GM19240 (cell line): ENCODE measurements around the gene DHRS4.
"Not testable (repeated sequence)": the region's sequence is repeated elsewhere in the genome, so short reads cannot be mapped to it uniquely, and the experiment has no call there.

Source experiments
- DNase-seq: peaks from one replicate; pipeline ENCODE4 v3.0.0; 2011; ENCODE audit warnings: low spot score; ENCODE audit not compliant: insufficient read length

The DHRS4 gene

DNA sequence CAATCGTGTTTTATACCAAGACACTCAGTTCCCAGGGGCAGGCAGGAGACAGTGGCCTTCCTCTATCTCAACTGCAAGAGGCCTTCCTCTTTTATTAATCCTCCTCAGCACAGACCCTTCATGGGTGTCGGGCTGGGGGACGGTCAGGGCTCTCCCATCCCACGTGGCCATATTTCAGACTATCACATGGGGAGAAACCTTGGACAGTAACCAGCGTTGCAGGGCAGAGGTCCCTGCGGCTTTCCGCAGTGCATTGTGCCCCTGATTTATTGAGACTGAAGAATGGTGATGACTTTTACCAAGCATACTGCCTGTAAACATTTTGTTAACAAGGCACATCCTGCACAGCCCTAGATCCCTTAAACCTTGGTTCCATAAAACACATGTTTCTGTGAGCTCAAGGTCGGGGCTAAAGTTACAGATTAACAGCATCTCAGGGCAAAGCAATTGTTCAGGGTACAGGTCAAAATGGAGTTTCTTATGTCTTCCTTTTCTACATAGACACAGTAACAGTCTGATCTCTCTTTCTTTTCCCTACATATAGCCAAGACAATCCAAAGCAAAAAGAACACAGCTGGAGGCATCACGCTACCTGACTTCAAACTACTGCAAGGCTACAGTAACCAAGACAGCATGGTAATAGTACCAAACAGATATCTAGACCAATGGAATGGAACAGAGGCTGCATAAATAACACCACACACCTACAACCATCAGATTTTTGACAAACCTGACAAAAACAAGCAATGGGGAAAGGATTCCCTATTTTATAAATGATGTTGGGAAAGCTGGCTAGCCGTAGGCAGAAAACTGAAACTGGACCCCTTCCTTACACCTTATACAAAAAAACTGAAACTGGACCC is 28.6 kb downstream of the DHRS4 start:
- DNase-seq = not testable (repeated sequence)

DNA sequence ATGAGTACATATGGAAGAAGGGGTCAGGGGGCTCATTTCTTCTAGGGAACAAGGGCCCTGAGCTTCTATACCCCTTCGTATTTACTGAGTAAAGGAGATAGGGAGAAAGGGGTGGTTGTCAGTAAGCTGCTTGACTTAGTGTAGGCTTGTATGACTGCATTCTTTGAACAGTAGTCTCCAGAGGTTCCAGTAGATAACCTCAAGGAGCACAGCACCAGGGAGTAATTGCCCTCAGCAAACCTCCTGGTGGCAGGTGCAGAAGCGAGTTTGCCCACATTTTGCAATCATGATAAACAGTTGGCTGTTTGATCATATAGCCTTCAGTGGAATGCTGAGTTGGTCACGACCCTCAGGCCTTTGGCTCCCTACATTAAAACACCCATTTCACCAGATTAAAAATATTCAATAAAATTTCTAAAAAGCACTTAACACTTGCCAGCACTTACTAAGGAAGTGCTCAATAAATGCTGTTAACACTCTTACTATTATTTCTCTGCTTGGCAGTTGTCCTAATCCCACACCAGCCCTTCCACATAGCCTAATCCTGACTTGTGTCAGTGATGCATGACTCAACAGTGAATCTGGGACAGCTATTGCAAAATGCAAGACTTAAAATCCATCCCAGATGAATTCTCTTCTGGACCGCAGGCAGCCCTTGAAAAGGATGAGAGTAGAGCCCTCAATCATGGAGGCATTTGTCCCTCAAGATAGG is 31.5 kb downstream of the DHRS4 start:
- DNase-seq = no peak

- DNase-seq = not testable (repeated sequence)
Measured at GRCh38 chr14:23988223-23988606, 34.6 kb downstream of the DHRS4 start.

GRCh38 chr14:23988607-23989363 is 35.2 kb downstream of the DHRS4 start, which contains the start of gene DHRS4L2:
Gene DHRS4L2, plus strand, starts transcription at chr14:23988929. Its CDS starts 19 bp downstream, at chr14:23988948.
- DNase-seq = peak; percentile 42

GRCh38 chr14:23989734-23990445 is 36.3 kb downstream of the DHRS4 start:
- not testable (repeated sequence) for DNase-seq

- DNase-seq = not testable (repeated sequence)
Measured at GRCh38 chr14:23990961-23991360, 37.4 kb downstream of the DHRS4 start.

DNA sequence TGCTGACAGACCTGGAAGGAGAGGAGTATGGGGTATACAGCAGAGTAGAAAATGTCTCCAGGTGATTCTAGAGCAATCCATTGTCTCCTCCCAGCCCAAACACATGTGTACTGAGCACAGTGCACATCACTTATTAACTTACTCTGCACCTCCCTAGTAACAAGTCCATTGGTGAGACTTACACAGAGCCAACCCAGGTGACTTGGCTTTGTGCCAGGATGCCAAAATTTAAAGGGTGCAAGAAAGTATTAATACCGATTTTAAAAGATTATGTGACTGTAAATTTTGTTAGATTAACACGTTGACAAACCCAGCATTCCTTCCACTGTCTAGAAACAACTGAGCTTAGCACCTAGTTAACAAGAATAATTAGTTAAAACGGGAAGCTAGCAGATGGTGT is 39.5 kb downstream of the DHRS4 start:
- not testable (repeated sequence) for DNase-seq

DNA sequence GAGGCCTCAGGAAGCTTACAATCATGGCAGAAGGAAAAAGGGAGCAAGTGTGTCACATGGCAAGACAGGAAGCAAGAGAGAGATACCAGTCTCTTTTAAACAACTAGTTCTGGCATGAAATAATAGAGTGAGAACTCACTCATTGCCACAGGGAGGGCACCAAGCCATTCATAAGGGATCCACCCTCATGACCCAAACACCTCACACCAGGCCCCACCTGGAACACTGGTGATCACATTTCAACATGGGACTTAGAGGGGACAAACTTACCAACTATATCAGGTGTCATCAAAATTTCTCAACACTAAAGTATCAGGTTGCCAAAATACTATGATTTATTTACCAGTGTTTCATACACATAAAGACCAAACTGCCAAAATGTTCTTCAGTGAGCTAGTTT is 42.4 kb downstream of the DHRS4 start:
- not testable (repeated sequence) for DNase-seq

DNA sequence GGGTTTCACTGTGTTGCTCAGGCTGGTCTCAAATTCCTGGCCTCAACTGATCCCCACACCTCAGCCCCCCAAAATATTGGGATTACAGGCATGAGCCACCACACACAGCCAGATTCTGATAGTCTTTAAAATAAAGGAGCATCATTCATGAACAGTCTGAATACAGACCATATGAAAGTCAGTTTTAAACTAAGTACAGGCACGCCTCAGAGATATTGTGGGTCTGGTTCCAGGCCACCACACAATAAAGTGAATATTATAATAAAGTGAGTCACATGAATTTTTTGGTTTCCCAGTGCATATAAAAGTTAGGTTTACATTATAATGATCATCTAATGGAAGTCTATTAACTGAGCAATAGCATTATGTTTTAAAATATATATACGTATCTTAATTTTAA is 43.3 kb downstream of the DHRS4 start:
- DNase-seq = not testable (repeated sequence)

- DNase-seq = not testable (repeated sequence)
Measured at GRCh38 chr14:23999640-24000039, 46.1 kb downstream of the DHRS4 start.

- not testable (repeated sequence) for DNase-seq
Measured at GRCh38 chr14:24001078-24001477, 47.5 kb downstream of the DHRS4 start.

- not testable (repeated sequence) for DNase-seq
Measured at GRCh38 chr14:24001679-24002078, 48.1 kb downstream of the DHRS4 start.

GRCh38 chr14:24006471-24006816 is 52.9 kb downstream of the DHRS4 start:
- DNase-seq = not testable (repeated sequence)

- DNase-seq = not testable (repeated sequence)
Measured at GRCh38 chr14:24006817-24007652, 53.5 kb downstream of the DHRS4 start.

DNA sequence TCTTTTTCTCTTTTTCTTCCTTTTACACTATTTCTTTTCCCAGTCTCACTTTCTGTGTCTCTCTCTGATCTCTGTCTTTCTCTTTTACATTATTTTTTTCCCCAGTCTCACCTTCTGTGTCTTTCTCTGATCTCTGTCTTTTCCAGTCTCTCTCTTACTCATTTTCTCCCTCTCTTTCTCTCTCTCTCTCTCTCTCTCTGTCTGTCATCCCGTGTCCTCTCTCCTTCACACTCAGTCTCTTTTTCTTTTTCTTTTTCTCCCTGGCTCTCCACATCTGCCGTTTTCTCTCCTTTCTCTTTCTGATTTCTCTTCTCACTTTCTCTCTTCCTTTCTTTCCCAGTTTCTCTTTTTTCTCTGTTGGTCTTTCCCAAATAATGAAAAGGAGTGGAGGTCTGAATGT is 57.5 kb downstream of the DHRS4 start:
- no peak for DNase-seq

- DNase-seq = not testable (repeated sequence)
Measured at GRCh38 chr14:24012726-24013273, 59.2 kb downstream of the DHRS4 start.

GRCh38 chr14:24013654-24014514 is 60.3 kb downstream of the DHRS4 start:
- DNase-seq = peak; percentile 45

- DNase-seq = not testable (repeated sequence)
Measured at GRCh38 chr14:24015745-24016144, 62.2 kb downstream of the DHRS4 start.
